ENCODE data around the gene EEF1A2. TPM values are rescaled to one million over a fixed set of nuclear protein-coding genes. Genes with fewer than 3 reads are reported as not detected.

EEF1A2 gene
- total RNA-seq, 1 experiment from 2014 or later: 26.0 TPM

GRCh38 chr20:63544241-63544957 lies 45.5 kb upstream of the EEF1A2 start (continued):
- TF ChIP-seq, protein P1, sequence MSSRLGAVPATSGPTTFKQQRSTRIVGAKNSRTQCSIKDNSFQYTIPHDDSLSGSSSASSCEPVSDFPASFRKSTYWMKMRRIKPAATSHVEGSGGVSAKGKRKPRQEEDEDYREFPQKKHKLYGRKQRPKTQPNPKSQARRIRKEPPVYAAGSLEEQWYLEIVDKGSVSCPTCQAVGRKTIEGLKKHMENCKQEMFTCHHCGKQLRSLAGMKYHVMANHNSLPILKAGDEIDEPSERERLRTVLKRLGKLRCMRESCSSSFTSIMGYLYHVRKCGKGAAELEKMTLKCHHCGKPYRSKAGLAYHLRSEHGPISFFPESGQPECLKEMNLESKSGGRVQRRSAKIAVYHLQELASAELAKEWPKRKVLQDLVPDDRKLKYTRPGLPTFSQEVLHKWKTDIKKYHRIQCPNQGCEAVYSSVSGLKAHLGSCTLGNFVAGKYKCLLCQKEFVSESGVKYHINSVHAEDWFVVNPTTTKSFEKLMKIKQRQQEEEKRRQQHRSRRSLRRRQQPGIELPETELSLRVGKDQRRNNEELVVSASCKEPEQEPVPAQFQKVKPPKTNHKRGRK (CRISPR knock-in tag; IDR thresholded peaks at IDR 0.05; ENCODE audit: borderline replicate concordance): no peak
- TF ChIP-seq IRF1 (CRISPR knock-in tag; IDR thresholded peaks at IDR 0.05) (no peak), HMGA2 (CRISPR knock-in tag; IDR thresholded peaks at IDR 0.05) (no peak), FOXP1 (CRISPR knock-in tag; IDR thresholded peaks at IDR 0.05; ENCODE audit: borderline replicate concordance) (no peak), SMAD4 (CRISPR knock-in tag; IDR thresholded peaks at IDR 0.05) (no peak), GTF2I (CRISPR knock-in tag; conservative IDR thresholded peaks at IDR 0.05) (no peak), PRRX2 (CRISPR knock-in tag; IDR thresholded peaks at IDR 0.05) (no peak), ATF1 (CRISPR knock-in tag; IDR thresholded peaks at IDR 0.05) (no peak), NFE2L1 (CRISPR knock-in tag; IDR thresholded peaks at IDR 0.05) (no peak), STAT6 (CRISPR knock-in tag; conservative IDR thresholded peaks at IDR 0.05; ENCODE audit: low read depth) (no peak)
- TF ChIP-seq, protein P2, sequence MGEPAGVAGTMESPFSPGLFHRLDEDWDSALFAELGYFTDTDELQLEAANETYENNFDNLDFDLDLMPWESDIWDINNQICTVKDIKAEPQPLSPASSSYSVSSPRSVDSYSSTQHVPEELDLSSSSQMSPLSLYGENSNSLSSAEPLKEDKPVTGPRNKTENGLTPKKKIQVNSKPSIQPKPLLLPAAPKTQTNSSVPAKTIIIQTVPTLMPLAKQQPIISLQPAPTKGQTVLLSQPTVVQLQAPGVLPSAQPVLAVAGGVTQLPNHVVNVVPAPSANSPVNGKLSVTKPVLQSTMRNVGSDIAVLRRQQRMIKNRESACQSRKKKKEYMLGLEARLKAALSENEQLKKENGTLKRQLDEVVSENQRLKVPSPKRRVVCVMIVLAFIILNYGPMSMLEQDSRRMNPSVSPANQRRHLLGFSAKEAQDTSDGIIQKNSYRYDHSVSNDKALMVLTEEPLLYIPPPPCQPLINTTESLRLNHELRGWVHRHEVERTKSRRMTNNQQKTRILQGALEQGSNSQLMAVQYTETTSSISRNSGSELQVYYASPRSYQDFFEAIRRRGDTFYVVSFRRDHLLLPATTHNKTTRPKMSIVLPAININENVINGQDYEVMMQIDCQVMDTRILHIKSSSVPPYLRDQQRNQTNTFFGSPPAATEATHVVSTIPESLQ (CRISPR knock-in tag; IDR thresholded peaks at IDR 0.05): no peak
- TF ChIP-seq, protein P3, sequence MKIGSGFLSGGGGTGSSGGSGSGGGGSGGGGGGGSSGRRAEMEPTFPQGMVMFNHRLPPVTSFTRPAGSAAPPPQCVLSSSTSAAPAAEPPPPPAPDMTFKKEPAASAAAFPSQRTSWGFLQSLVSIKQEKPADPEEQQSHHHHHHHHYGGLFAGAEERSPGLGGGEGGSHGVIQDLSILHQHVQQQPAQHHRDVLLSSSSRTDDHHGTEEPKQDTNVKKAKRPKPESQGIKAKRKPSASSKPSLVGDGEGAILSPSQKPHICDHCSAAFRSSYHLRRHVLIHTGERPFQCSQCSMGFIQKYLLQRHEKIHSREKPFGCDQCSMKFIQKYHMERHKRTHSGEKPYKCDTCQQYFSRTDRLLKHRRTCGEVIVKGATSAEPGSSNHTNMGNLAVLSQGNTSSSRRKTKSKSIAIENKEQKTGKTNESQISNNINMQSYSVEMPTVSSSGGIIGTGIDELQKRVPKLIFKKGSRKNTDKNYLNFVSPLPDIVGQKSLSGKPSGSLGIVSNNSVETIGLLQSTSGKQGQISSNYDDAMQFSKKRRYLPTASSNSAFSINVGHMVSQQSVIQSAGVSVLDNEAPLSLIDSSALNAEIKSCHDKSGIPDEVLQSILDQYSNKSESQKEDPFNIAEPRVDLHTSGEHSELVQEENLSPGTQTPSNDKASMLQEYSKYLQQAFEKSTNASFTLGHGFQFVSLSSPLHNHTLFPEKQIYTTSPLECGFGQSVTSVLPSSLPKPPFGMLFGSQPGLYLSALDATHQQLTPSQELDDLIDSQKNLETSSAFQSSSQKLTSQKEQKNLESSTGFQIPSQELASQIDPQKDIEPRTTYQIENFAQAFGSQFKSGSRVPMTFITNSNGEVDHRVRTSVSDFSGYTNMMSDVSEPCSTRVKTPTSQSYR (CRISPR knock-in tag; IDR thresholded peaks at IDR 0.05): no peak
- TF ChIP-seq, protein P4, sequence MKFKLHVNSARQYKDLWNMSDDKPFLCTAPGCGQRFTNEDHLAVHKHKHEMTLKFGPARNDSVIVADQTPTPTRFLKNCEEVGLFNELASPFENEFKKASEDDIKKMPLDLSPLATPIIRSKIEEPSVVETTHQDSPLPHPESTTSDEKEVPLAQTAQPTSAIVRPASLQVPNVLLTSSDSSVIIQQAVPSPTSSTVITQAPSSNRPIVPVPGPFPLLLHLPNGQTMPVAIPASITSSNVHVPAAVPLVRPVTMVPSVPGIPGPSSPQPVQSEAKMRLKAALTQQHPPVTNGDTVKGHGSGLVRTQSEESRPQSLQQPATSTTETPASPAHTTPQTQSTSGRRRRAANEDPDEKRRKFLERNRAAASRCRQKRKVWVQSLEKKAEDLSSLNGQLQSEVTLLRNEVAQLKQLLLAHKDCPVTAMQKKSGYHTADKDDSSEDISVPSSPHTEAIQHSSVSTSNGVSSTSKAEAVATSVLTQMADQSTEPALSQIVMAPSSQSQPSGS (CRISPR knock-in tag; IDR thresholded peaks at IDR 0.05; ENCODE audit: borderline replicate concordance, low read depth): no peak

DNA sequence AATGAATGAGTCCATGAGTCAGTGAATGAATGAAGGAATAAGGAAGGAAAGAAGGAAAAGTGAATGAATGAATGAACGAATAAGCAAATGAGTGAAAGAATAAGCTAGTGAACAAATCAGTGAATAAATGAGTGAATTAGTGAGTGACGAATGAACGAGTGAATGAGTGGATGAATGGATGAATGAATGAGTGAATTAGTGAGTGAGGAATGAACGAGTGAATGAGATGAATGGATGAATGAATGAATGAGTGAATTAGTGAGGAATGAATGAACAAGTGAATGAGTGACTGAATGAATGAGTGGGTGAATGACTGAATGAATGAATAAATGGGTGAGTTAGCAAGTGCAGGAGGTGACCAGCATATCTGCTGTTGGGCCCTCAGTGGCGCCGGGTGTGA lies 44.9 kb upstream of the EEF1A2 start:
- H3K4me3 Mint-ChIP-seq: no peak overlapping the region
- CTCF ChIA-PET: interaction anchor here (0.5 to 1.4 kb wide), 2 partner anchors 232 to 430 kb away, joined by 3 to 4 read pairs; no protein-coding TSS in a partner anchor
- H3K9me3 Mint-ChIP-seq: no peaks in the 10 kb centered on the region
- ATAC-seq: no peak
- POLR2A ChIA-PET: interaction anchor here (0.6 kb wide), 1 partner anchor 152 kb away, joined by 4 read pairs; no protein-coding TSS in a partner anchor
- DNase-seq (ENCODE audit: low spot score): no peak
- peaks cover 6% of the 10 kb centered on the region; the same call in 1 of the 2 replicates for H3K4me1 Mint-ChIP-seq
- no peaks in the 10 kb centered on the region for H3K36me3 Mint-ChIP-seq
- H3K27me3 Mint-ChIP-seq (ENCODE audit: low read depth): no peaks in the 10 kb centered on the region
- peak overlapping the region; percentile 9; the same call in 1 of the 2 replicates for H3K27ac Mint-ChIP-seq
- TF ChIP-seq ELF4 (CRISPR knock-in tag; IDR thresholded peaks at IDR 0.05; ENCODE audit: low read depth): no peak
- no peak for TF ChIP-seq STAT6 (CRISPR knock-in tag; conservative IDR thresholded peaks at IDR 0.05; ENCODE audit: low read depth)
- no peak for TF ChIP-seq SMAD4 (CRISPR knock-in tag; IDR thresholded peaks at IDR 0.05)
- TF ChIP-seq OVOL2 (CRISPR knock-in tag; IDR thresholded peaks at IDR 0.05; ENCODE audit: borderline replicate concordance): no peak
- TF ChIP-seq, protein P5, sequence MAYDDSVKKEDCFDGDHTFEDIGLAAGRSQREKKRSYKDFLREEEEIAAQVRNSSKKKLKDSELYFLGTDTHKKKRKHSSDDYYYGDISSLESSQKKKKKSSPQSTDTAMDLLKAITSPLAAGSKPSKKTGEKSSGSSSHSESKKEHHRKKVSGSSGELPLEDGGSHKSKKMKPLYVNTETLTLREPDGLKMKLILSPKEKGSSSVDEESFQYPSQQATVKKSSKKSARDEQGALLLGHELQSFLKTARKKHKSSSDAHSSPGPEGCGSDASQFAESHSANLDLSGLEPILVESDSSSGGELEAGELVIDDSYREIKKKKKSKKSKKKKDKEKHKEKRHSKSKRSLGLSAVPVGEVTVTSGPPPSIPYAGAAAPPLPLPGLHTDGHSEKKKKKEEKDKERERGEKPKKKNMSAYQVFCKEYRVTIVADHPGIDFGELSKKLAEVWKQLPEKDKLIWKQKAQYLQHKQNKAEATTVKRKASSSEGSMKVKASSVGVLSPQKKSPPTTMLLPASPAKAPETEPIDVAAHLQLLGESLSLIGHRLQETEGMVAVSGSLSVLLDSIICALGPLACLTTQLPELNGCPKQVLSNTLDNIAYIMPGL (CRISPR knock-in tag; IDR thresholded peaks at IDR 0.05): no peak
- TF ChIP-seq IRF2 (CRISPR knock-in tag; IDR thresholded peaks at IDR 0.05; ENCODE audit: borderline replicate concordance, low read depth): no peak

Data from WTC11 (cell line).